T-helper 9 cell (primary cell): ENCODE measurements around the gene CLMN.
"Not testable (repeated sequence)": the region's sequence is repeated elsewhere in the genome, so short reads cannot be mapped to it uniquely, and the experiment has no call there.

Experiments used
- DNase-seq: peaks from one replicate; pipeline ENCODE4 v3.0.0-alpha.2; 2020

CLMN gene

DNA sequence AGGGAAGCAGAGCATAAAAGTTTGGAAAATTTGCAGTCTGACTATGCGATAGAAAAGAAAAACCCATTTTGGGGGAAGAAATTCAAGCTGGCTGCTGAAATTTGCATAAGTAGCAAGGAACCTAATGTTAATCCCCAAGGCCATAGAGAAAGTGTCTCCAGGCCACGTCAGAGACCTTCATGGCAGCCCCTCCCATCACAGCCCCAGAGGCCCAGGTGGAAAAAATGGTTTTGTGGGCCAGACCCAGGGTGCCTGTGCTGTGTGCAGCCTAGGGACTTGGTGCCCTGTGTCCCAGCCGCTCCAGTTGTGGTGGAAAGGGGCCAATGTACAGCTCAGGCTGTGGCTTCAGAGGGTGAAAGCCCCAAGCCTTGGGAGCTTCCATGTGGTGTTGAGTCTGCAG, 35.9 kb downstream of the CLMN start:
- not testable (repeated sequence) for DNase-seq

DNA sequence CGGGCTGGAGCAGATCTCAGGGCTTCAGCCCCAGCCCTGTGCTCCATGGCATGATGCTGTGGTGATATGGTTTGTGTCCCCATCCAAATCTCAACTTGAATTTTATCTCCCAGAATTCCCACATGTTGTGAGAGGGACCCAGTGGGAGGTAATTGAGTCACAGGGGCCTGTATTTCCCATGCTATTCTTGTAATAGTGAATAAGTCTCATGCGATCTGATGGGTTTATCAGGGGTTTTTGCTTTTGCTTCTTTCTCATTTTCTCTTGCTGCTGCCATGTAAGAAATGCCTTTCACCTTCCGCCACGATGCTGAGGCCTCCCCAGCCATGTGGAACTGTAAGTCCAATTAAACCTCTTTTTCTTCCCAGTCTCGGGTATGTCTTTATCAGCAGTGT, 36.7 kb downstream of the CLMN start:
- DNase-seq: not testable (repeated sequence)

DNA sequence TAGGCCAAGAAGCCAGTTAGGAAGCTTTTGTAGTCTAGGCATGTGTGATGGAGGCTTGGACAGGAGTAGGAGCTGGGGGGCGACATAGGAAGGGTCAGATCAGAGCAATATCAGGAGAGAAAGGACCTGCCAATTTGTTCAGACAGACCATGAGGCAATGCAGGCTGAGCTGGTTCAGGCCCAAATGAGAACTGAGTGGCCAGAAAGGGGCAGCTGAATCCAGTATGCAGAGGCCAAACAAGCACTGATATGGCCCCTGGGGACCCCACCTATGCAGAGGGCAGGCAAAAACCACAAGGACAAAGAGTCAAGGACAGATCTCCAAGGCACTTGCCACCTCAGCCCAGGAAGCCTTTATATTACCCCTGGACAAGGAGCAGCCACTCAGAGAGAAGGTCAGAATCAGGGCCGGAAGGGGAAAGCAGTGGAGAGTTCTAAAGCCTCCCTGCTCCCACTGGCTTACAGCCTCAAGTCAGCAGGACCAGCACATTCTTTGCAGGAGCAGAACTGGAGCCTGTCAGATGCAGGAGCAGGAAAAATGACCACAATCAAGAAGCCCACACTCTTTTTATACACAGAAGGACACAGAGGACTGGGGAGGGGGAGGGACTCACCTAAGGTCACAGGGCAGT, 37.2 kb downstream of the CLMN start:
- no peak for DNase-seq

DNA sequence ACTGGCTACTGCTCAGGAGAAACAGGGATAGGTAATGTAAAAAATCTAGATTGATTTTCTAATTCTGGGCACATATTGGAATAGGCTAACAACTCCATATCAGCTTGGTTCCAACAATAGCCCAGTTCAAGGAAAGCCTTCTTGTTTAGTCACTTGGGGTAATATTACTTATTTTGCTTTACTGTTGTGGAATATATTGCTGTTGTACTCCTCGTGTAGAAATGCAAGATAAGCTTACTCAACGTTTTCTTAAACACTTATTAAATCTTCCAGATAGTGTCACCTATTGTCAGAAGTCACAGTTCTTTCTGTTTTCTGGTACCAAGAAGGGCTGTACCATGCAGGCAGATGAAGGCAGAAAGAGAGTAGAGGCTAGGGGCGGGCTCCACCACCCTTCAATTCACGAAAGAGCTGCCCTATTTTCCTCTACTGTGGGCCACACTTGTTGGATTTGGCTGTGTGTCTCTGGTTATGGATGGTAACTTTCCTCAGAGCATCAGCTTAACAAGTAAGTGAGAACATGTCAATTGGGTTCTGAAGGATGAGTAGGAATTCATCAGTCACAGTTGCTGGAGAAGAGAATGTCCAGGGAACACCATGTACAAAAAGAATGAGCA, 38.0 kb downstream of the CLMN start:
- DNase-seq: no peak

DNA sequence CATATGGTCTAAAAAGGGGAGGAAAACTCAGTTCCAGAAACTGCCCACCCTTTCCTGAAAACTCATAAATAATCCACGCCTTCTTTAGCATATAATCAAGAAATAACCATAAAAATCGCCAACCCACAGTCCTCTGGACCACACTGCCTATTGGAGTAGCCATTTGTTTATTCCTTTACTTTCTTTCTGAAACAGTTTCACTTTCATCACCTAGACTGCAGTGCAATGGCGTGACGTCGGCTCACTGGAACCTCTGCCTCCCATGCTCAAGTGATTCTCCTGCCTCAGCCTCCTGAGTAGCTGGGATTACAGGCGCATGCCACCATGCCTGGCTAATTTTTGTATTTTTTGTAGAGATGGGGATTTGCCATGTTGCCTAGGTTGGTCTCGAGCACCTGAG, 44.2 kb downstream of the CLMN start:
- no peak for DNase-seq

DNA sequence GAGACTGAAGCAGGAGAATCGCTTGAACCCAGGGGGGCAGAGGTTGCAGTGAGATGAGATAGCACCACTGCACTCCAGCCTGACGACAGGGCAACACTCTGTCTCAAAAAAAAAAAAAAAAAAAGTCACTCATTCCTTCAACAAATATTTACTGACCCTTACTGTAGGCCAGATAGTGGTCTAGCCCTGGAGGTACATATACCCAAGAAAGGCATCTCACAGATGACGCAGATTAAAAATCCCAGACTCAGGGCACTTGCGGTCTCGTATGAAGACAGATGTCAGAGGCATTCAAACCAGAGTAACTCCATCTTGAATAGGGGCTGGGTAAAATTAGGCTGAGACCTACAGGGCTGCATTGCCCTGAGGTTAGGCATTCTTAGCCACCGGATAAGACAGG, 44.8 kb downstream of the CLMN start:
- no peak for DNase-seq

DNA sequence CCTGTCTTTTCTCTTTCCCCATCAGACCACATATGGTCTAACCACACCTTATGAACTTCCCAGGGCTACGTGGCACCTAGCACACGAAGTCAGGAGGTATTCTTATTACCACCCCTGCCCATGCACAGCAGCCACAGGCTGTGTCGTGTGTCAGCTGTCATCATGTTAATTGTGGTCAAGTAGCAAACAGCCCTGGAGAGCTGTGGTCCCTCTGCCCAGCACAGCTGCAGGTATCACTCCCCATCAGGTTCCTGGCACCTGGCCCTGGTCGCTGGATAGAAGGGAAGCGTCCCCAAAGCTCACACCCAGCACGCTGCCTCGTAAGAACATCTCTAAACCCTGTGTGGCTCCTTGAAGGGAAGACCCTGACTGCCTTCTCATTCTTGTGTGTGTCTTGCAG, 45.4 kb downstream of the CLMN start:
- DNase-seq: no peak

DNA sequence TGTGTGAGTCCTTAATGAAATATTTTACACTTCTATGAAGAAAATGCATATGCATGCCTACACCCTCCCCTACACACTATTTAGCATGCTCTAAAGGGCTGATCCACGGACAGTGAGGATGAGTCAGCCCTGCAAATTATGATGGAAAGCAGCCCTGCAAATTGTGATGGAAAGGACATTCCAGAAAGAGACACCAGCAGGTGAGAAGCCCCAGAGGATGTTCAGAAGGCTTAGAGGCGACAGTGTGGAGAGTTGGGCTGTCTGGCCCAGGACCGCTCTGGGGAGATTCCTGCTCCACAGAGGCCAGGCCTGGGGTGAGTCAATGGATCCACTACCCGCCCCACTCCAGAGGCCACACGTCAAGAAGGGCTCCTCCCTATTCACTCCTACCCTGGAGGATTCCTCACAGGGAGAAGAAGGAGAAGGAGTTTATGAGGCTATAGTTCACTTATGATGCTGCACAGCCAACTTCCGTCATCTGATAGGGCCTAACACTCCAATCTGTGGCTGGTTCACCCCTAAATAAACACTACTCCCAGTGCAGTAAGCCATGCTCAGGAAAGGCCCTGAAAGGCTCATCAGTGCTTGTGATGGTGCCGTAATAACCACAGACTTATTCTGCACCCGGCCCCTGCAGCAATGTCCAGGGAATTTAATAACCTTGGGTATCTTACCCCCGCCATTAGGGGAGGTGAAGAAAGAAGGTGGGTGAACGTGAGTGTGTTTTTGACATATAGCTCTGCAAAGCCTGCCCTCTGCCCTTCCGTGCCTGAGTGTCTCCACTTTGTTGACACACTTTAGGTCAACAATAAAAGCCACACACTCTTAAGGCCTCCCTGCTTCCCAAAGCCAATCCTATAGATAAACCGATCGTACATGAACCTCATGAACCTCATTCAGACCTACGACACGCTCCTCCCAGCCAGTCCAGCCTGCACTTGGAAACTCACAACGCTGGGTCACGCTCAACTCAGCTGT, 46.4 kb downstream of the CLMN start:
- no peak for DNase-seq

DNA sequence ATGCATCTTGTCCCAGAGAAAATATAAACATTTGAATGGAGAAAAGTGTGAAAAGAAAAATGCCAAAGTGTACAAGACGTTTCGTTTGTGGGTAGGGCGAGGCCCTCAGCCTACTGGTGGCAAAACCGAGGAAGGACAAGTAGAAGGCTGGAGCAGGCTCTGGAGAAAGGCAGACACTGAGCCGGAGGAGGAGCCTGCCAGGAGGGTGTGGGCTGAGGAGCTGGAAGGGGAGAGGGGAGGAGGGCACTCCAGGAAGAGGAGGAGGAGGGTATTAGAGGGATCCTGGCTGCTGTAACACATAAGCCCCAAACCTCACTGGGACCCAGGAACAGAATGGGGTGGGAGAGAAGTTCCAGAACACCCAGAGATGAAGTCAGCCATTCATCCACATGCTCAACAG, 47.7 kb downstream of the CLMN start:
- DNase-seq: no peak

DNA sequence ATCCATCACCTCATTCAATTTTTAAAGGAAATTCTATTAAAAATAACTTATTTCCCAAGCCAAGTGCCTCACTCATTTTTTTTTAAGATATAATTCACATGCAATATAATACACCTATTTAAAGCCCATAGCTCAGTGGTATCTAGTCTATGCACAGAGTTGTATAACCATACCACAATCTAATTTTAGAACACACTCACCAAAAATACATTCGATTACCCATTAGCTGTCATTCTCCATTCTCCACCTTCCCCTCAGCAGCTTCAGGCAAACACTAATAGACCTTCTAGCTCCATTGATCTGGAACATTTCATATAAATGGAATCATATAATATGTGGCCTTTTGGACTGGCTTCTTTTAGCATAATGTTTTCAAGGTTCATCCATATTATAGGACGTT, 49.5 kb downstream of the CLMN start:
- no peak for DNase-seq

DNA sequence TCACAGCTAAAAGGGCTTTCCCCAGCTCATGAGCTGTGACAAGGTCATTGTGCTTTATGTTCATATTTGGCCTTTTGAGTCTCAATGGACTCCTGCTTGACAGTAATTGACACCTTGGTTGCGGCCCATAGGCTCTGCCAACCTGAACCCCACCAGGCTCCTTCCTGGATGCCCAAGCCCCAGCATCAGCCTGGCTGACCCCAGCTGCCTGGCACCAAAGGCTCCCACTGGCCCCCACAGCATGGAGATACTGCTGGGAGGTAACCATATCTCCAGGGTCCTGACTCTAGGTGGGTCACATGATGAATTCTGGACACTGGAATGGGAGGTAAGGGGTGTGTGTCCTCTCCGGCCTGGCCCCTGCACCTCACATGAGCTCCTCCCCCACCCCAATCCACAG, 50.2 kb downstream of the CLMN start:
- DNase-seq: no peak

DNA sequence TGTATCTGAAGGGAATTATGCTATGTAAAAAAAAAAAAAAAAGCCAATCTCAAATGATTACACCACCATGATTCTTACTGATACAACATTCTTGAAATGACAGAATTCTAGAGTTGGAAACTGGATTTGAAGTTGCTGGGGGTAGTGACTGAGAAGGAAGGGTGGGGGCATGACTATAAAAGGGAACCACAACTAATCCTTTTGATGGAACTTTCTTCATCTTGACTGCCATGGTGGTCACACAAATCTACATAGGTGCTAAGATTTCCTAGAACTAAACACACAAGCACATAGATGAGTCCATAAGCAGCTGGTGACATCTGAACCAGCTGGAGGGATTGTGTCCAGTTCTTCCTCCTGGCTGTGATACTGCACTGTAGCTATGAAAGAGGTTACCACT, 51.4 kb downstream of the CLMN start:
- no peak for DNase-seq

DNA sequence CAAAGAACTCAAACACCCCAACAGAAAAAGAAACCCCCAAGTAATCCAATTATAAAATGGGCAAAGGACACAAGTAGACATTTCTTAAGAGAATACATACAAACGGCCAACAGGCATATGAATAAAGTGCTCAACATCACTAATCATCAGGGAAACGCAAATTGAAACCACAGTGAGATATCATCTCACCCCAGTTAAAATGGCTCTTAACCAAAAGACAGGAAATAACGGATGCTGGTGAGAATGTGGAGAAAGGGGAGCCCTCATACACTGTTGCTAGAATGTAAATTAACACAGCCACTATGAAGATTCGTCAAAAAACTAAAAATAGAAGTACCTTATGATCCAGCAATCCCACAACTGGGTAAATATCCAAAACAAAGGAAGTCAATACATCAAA, 52.4 kb downstream of the CLMN start:
- DNase-seq: no peak

DNA sequence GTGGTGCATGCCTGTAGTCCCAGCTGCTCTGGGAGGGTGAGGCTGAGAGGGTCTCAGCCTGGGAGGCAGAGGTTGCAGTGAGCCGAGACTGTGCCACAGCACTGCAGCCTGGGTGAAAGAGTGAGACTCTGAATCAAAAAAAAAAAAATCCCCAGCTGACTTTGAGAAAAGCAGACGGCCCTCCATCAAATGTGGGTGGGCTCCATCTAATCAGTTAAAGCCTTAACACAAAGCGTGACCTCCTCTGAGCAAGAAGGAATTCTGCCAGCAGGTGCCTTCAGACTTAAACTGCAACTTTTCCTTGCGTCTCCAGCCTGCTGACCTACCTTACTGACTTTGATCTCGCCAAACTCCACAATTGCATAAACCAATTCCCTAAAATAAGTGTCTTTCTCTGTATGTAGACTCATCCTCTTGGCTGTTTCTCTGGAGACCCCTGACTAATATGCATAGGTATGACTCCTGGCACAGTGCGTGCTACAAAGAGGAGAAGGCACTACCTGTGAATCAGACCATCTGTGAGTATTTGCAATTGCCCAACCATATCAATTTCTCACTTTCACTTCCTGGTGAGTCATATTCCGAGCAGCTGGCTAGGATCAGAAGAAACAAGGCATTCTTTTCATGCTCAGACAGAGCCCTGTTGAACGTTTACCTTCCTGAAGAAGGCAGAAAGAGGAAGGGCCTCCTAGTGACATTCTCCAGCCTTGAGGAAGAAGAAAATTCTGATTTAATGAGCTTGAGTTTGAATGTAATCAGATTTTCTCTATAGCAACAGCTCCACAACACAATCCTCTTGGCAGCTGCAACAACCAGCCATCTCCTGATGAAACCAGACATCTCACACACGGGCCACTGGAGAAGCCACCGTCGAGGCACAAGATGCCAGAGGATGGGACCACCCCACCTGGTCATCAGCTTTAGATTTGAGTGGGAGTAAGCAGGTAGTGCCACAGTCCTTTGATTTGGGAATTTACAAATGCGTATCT, 54.3 kb downstream of the CLMN start:
- no peak for DNase-seq

DNA sequence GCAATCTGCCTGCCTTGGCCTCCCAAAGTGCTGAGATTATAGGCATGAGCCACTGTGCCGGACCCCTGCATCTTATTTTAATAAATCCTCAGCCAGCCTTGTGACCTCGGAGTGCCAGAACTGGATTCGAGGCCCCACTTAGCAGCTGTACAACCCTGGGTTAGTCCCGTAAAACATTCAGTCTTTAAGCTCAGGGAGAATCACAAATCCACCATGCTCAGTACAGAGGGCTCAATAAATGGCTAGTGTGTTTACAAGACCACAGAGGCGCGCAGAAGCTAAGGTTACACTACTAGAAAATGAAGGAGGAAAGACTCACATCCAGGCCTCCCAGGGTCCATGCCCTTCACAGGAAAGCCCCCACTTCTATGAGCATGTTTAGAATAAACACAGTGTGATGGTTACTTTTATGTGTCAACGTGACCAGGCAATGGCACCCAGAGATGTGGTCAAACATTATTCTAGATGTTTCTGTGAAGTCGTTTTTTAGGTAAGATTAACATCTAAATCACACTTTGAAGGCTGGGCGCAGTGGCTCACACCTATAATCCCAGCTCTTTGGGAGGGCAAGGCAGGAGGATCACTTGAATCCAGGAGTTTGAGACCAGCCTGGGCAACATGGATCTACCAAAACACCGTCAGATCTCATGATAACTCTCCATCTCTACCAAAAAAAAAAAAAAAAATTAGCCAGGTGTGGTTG, 55.3 kb downstream of the CLMN start:
- no peak for DNase-seq

DNA sequence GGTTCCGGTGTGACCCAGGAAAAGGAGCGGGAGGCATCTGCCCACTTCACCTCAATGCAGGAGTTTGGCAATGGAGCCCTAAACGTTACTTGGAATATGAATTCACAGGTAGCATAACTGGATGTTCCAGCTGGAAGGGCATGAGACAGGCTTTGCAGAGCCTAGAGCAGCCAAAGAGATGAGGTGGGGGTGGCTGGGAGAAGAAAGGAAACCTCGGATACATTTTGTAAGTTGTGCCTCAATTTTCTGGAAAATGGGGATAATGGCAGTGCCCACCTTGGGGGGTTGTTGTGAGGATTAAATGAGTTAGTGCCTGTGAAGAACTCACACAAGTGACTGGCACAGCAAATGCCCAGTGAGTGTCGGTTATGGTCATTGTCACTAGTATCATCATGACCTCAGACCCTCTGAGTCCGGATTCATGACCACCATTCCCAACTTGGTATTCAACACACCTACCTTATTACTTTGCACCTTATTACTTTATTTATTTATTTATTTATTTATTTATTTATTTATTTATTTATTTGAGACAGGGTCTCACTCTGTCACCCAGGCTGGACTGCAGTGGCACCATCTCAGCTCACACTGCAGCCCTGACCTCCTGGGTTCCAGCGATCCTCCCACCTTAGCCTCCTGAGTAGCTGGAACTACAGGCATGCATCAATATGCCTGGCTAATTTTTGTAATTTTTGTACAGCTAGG, 56.0 kb downstream of the CLMN start:
- no peak for DNase-seq

DNA sequence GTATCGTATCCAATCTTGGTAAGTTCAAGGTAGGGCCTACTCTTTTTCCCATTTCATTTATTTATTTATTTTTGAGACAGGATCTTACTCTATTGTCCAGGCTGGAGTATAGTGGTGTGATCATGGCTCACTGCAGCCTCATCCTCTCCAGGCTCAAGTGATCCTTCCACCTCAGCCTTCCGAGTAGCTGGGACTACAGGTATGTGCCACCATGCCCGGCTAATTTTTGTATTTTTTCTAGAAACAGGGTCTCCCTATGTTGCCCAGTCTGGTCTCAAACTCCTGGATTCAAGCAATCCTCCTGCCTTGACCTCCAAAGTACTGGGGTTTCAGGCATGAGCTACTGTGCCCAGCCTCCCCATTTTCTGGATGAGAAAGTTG, 57.2 kb downstream of the CLMN start:
- no peak for DNase-seq

DNA sequence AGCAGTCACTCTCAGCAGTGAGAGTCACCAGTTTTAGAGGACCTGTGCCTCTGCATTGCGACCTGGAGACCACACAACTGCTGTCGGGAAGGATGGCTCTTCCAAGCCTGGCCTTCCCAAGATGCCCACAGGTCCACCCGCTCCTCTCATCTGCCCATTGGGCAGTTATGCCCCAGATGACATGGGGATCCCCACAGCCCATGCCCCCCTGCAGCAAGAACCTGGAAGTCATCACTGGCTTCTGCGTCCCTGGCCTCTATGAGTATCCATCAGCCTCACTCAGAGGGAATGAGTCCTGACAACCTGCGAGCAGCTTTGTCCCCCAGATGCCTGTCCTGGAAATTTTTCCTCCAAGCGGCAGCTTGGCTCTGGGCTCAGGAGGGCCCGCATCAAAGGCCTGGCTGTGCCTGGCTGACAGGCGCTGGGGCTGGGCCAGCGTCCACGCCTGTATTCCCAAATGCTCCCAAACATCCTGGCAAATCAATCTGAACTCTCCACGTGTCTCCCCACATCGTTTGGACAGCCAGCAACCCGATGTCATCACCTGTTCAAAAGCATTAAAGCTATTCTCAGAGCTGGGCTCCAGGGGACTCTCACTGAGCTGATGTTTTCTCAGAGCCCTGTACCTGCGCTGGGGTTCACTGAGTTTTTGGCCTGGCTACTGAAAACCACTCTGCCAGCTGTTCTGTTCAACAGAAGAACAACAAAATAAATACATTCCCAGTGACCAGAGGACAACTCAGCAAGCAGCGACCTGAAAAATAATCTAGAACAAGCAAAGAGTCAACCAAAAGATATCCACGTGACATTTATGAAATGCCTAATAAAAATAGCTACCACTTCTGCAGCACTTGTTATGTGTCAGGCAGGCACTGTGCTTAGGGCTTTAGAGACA, 57.8 kb downstream of the CLMN start:
- DNase-seq: no peak

DNA sequence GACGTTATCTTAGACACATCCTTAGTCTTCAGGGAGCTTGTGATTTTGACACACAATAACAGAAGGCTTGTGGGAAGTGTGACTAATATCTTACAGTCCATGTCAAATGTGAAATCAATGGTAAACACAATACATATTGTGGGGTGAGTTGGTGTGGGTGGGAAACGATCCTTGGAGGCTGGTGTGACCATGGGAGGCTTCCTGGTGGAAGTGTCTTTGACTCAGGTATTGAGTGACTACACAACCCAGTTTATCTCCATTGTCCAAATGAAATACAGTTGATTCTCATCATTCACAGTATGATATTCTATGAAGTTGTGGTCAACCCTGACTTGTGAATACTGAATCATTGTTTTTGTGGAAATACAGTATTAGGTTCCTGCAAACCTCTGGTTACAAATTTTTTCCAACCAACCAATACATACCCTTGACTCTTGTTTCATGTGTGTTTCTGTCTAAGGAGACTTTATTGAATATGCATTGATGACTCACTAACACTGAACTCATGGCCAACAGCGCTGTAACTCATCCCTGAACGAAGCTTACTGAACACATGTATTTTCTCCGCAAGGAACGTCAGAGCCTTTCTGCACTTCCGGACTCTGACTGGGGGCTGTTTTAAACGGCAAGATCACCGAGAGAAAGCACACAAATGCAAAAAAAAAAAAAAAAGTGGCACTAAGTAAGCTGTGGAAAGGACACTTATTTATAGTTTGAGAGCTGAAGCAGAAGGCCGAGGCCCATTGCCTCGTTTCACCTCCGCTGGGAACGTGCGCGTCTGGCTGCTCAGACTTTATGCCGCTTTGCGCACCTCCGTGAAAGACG, 59.0 kb downstream of the CLMN start:
- no peak for DNase-seq
